LNCAP (cell line): ENCODE results near the gene CD300LB.

ENCODE experiments used
- CTCF ChIP-seq: fragments of 450-650 bp; IDR thresholded peaks from 2 replicates; pipeline ENCODE4 v1.5.1; 2017; ENCODE audit warnings: mild to moderate bottlenecking

CD300LB gene

GRCh38 chr17:74568106-74568873 is 37.0 kb upstream of the CD300LB start:
- TF ChIP-seq CTCF = no peak

GRCh38 chr17:74567397-74567796 is 36.1 kb upstream of the CD300LB start, which contains the start of gene CD300H:
Gene CD300H (minus strand): TSS chr17:74567509.
- TF ChIP-seq CTCF = no peak

GRCh38 chr17:74566132-74566753 is 35.0 kb upstream of the CD300LB start:
- TF ChIP-seq CTCF = peak; percentile 73

- TF ChIP-seq CTCF = no peak
Observed at GRCh38 chr17:74565126-74565525, 33.9 kb upstream of the CD300LB start.

GRCh38 chr17:74563358-74563757 is 32.1 kb upstream of the CD300LB start:
- no peak for TF ChIP-seq CTCF

GRCh38 chr17:74561586-74561985 is 30.3 kb upstream of the CD300LB start:
- no peak for TF ChIP-seq CTCF

GRCh38 chr17:74558882-74559519 is 27.7 kb upstream of the CD300LB start:
- TF ChIP-seq CTCF = no peak
